GM23248 (cell line): ENCODE results near the gene TRPC4AP. TPM values are rescaled to one million over a fixed set of nuclear protein-coding genes. Genes with fewer than 3 reads are reported as not detected.

Source experiments
- DNase-seq: peaks from one replicate; pipeline ENCODE4 v3.0.0-alpha.2; 2015
- H2AFZ ChIP-seq: fragments of 200-600 bp; sonication (generic); 2 replicates; pipeline ENCODE4 v1.6.1; 2016; ENCODE audit warnings: antibody characterized with exemption
- H3F3A ChIP-seq: fragments of 200-600 bp; sonication (generic); 2 replicates; pipeline ENCODE4 v1.6.1; 2016; ENCODE audit warnings: mild to moderate bottlenecking, antibody characterized with exemption, mixed run types; ENCODE audit not compliant: insufficient read depth
- H3K27ac ChIP-seq: fragments of 200-600 bp; sonication (generic); 2 replicates; pipeline ENCODE4 v1.5.1; 2016; ENCODE audit warnings: mild to moderate bottlenecking
- H3K27me3 ChIP-seq: fragments of 200-600 bp; sonication (generic); replicated peaks from 2 replicates; pipeline ENCODE4 v1.6.1; 2016; ENCODE audit warnings: mild to moderate bottlenecking; ENCODE audit not compliant: insufficient read depth
- H3K36me3 ChIP-seq: fragments of 200-600 bp; sonication (generic); 2 replicates; pipeline ENCODE4 v1.6.1; 2016; ENCODE audit warnings: low read depth, mild to moderate bottlenecking
- H3K4me1 ChIP-seq: fragments of 200-600 bp; sonication (generic); 2 replicates; pipeline ENCODE4 v1.6.1; 2016; ENCODE audit warnings: mild to moderate bottlenecking; ENCODE audit not compliant: insufficient read depth
- H3K4me2 ChIP-seq: fragments of 200-600 bp; sonication (generic); one replicate; pipeline ENCODE4 v1.6.1; 2016; ENCODE audit warnings: mild to moderate bottlenecking; ENCODE audit not compliant: unreplicated experiment
- H3K4me3 ChIP-seq: fragments of 200-600 bp; sonication (generic); 2 replicates; pipeline ENCODE4 v1.5.1; 2016; ENCODE audit warnings: mild to moderate bottlenecking
- H3K79me2 ChIP-seq: fragments of 200-600 bp; sonication (generic); 2 replicates; pipeline ENCODE4 v1.6.1; 2016; ENCODE audit warnings: mild to moderate bottlenecking; ENCODE audit not compliant: insufficient read depth
- H3K9ac ChIP-seq: fragments of 200-600 bp; sonication (generic); 2 replicates; pipeline ENCODE4 v1.6.1; 2016; ENCODE audit warnings: mild to moderate bottlenecking
- H3K9me2 ChIP-seq: fragments of 200-600 bp; sonication (generic); 2 replicates; pipeline ENCODE4 v1.6.1; 2016; ENCODE audit warnings: mixed run types, mild to moderate bottlenecking, moderate library complexity; ENCODE audit not compliant: insufficient read depth
- H3K9me3 ChIP-seq: fragments of 200-600 bp; sonication (generic); one replicate; pipeline ENCODE4 v1.6.1; 2017; ENCODE audit warnings: low read depth
- H4K20me1 ChIP-seq: fragments of 200-600 bp; sonication (generic); 2 replicates; pipeline ENCODE4 v1.6.0; 2016; ENCODE audit not compliant: insufficient read depth
- EZH2 ChIP-seq: fragments of 200-600 bp; sonication (generic); IDR thresholded peaks from 2 replicates; pipeline ENCODE4 v1.6.1; 2018; ENCODE audit warnings: antibody characterized with exemption, mild to moderate bottlenecking; ENCODE audit not compliant: insufficient read depth, poor library complexity, severe bottlenecking
- EZH2phosphoT487 ChIP-seq: fragments of 200-600 bp; sonication (generic); IDR thresholded peaks from 2 replicates; pipeline ENCODE4 v1.6.1; 2018; ENCODE audit warnings: antibody characterized with exemption, moderate library complexity, mild to moderate bottlenecking, low read depth; ENCODE audit not compliant: insufficient read depth
- WGBS, 2 experiments: methylation state at CpG; one replicate each; pipeline ENCODE4 v1.1.6; 2015 to 2017; ENCODE audit warnings: low lambda C conversion rate in 2 of 2, low coverage in 1 of 2; ENCODE audit errors: missing lambda C conversion rate in 2 of 2; 5-methylcytosine and 5-hydroxymethylcytosine counted together
- in situ Hi-C: fragments of 300-500 bp; cut with MboI; formaldehyde crosslinking; loops from 2 replicates; pipeline ENCODE4 v1.15.0; 2020
- polyA plus RNA-seq: library from polyadenylated mRNA; unstranded; fragments of >200 nt; fragmentation: Nextera tagmentation; extraction: Ambion mirVana; gene quantifications from 2 replicates; pipeline ENCODE4 v1.2.1, GENCODE V29; 2016
- total RNA-seq: library from RNA; depleted of rRNA; stranded (reverse); fragments of >200 nt; shearing (Covaris generic); gene quantifications from 2 replicates; pipeline ENCODE4 v1.2.3, GENCODE V29; 2014

Gene TRPC4AP
- total and polyA plus RNA-seq, 2 experiments from 2014 or later = 63.4 to 92.7 TPM

GRCh38 chr20:34993941-34994508 is 98.6 kb downstream of the TRPC4AP start:
- Histone ChIP-seq H4K20me1 (no peaks in the 10 kb centered on the region), H3K27me3 (no peaks in the 10 kb centered on the region), H3K4me2 (no peak overlapping the region), H3K27ac (no peak overlapping the region), H3K4me3 (no peak overlapping the region), H2AFZ (no peak overlapping the region), H3F3A (no peaks in the 10 kb centered on the region), H3K9me3 (no peaks in the 10 kb centered on the region), H3K9me2 (no peaks in the 10 kb centered on the region), H3K79me2 (no peaks in the 10 kb centered on the region), H3K36me3 (no peaks in the 10 kb centered on the region), H3K4me1 (no peaks in the 10 kb centered on the region), H3K9ac (no peak overlapping the region)
- in situ Hi-C loops = no loop called here
- TF ChIP-seq EZH2phosphoT487 (no peak), EZH2 (no peak)
- no peak for DNase-seq
- 89 to 93% methylated on average over 19 to 21 of the region's 22 CpGs for WGBS, 2 experiments

DNA sequence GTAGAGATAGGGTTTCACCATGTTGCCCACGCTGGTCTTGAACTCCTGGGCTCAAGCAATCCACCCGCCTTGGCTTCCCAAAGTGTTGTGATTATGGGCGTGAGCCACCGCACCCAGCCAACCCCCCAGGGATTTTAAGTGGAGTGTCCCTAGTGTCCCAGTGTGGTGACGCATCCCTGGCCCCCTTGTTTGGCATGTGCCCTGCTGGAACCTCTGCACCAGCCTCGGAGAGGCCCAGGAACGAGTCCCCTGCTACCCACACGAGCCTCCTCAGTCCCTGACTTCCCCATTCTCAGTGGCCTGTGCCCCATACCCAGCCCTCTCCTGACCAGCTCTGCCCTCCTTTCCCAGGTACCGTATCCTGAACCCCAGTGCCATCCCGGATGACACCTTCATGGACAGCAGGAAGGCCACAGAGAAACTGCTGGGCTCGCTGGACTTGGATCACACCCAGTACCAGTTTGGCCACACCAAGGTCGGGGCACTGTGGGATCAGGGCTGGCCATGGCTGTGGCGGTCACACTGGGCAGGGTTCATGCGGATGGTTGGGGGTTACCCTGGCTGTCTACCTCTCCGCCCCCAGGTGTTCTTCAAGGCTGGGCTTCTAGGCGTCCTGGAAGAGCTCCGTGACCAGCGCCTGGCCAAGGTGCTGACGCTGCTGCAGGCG is 99.7 kb downstream of the TRPC4AP start:
- in situ Hi-C loops = no loop called here
- no peaks in the 10 kb centered on the region for H3K36me3 ChIP-seq

DNA sequence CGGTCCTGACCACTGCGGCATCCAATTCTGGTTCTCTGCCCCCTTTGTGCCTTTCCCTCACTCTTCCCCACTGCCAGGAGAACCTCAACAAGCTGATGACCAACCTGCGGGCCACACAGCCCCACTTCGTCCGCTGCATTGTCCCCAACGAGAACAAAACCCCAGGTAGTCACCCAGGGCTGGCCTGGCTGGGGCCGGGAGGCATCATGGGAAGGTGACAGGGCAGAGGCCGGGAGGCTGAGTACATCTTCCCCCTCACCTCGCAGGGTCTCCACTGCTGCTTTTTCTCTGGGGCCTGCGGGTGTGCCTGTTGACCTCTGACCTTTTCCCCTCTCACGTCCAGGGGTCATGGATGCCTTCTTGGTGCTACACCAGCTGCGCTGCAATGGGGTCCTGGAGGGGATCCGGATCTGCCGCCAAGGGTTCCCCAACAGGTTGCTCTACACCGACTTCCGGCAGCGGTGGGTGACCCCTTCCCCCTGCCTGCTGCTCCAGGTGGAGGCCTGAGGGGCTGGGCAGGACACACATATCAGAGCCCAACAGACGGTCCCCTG is 101.9 kb downstream of the TRPC4AP start:
- in situ Hi-C loops = no loop called here
- H3K27ac ChIP-seq = no peak overlapping the region
- WGBS, 2 experiments = 90 to 91% methylated on average over 18 of the region's 18 CpGs

More for the DNA sequence above, 99.7 kb downstream of the TRPC4AP start:
- WGBS, 2 experiments = 95 to 98% methylated on average over 19 to 20 of the region's 20 CpGs
- Histone ChIP-seq H3K4me3 (no peak overlapping the region), H3K4me1 (no peaks in the 10 kb centered on the region), H3F3A (no peaks in the 10 kb centered on the region), H3K9me2 (no peaks in the 10 kb centered on the region), H3K27ac (no peak overlapping the region), H2AFZ (no peak overlapping the region), H3K9me3 (no peaks in the 10 kb centered on the region), H4K20me1 (no peaks in the 10 kb centered on the region), H3K27me3 (no peaks in the 10 kb centered on the region), H3K9ac (no peak overlapping the region), H3K79me2 (no peaks in the 10 kb centered on the region), H3K4me2 (no peak overlapping the region)
- DNase-seq = no peak
- no peak for TF ChIP-seq EZH2

DNA sequence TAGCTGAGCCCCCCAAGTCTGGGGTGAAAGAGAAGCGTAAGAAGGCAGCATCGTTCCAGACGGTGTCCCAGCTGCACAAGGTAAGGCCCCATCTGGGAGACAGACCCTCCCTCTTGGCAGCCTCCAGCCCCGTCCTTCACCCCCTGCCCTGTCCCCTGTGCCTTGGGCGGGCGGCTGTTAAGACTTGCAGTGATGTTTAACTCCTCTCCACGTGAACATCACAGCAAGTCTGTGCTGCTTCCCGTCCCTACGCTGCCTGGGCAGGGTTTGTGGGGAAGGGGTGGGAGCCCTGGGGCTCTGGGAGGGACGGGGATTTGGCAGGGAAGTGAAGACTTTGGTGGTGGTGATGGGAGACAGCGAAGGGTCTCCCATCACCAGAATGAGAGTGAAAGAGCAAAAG is 102.4 kb downstream of the TRPC4AP start:
- no peaks in the 10 kb centered on the region for H3K36me3 ChIP-seq
- H3K27ac ChIP-seq = no peak overlapping the region
- no peak for TF ChIP-seq EZH2
- no peak for TF ChIP-seq EZH2phosphoT487
- no peak overlapping the region for H3K9ac ChIP-seq
- no peak for DNase-seq
- H2AFZ ChIP-seq = no peak overlapping the region
- H3K9me2 ChIP-seq = no peaks in the 10 kb centered on the region
- H3K4me2 ChIP-seq = no peak overlapping the region
- H3F3A ChIP-seq = no peaks in the 10 kb centered on the region
- no peaks in the 10 kb centered on the region for H3K4me1 ChIP-seq
- WGBS, 2 experiments = 53 to 58% methylated on average over 11 of the region's 11 CpGs
- no peak overlapping the region for H3K4me3 ChIP-seq
- H3K27me3 ChIP-seq = no peaks in the 10 kb centered on the region
- in situ Hi-C loops = no loop called here
- no peaks in the 10 kb centered on the region for H3K79me2 ChIP-seq
- H4K20me1 ChIP-seq = no peaks in the 10 kb centered on the region
- no peaks in the 10 kb centered on the region for H3K9me3 ChIP-seq

More for the DNA sequence above, 101.9 kb downstream of the TRPC4AP start:
- Histone ChIP-seq H4K20me1 (no peaks in the 10 kb centered on the region), H3K27me3 (no peaks in the 10 kb centered on the region), H3K4me2 (no peak overlapping the region), H3K4me3 (no peak overlapping the region), H3K9me2 (no peaks in the 10 kb centered on the region), H3K79me2 (no peaks in the 10 kb centered on the region), H3F3A (no peaks in the 10 kb centered on the region), H2AFZ (no peak overlapping the region), H3K9me3 (no peaks in the 10 kb centered on the region), H3K4me1 (no peaks in the 10 kb centered on the region), H3K36me3 (no peaks in the 10 kb centered on the region), H3K9ac (no peak overlapping the region)
- DNase-seq = no peak
- TF ChIP-seq EZH2phosphoT487 = no peak
- TF ChIP-seq EZH2 = no peak
